ENCODE measurements around the gene RAP1GAP2. TPM values are rescaled to one million over a fixed set of nuclear protein-coding genes. Genes with fewer than 3 reads are reported as not detected.

RAP1GAP2 gene
- total and polyA plus RNA-seq, 7 experiments from 2014 or later, result 0.54 to 95.6 (median 2.6) TPM

DNA sequence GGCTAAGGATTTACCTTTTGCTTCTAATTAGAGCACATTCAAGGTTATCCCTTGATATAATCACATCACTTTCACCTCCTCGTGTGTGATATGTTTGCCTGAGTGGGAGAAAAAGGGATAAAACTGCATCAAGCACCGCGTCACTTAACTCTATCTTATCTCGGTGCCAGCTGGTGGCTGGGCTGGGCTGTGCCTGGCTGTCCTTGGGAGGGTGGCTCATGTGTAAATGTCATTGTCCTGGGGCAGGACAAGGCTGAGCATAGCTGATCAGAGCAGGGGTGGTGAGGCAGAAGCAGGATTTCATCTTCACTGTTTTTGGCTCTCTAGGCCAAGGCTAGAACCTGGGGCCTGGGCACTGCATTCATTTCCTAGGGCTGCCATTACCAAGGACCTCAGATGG lies 105.3 kb downstream of the RAP1GAP2 start:
- Histone ChIP-seq H3K36me3 (ENCODE audit: control insufficient read depth in 2 of 3, insufficient read depth in 3 of 3, low read length in 3 of 3) (peaks cover 0 to 16% (median 0%) of the 10 kb centered on the region in 3 experiments), H3K27ac (ENCODE audit: low read depth, low read length) (no peak overlapping the region), H3K9me3 (ENCODE audit: control insufficient read depth in 2 of 3, low read length in 3 of 3) (no peaks in the 10 kb centered on the region), H3K4me1 (ENCODE audit: control insufficient read depth in 2 of 2, insufficient read depth in 2 of 2, low read length in 2 of 2) (no peaks in the 10 kb centered on the region), H3K4me3 (ENCODE audit: low read length) (no peak overlapping the region), H3K27me3 (ENCODE audit: control insufficient read depth in 2 of 2, insufficient read depth in 2 of 2, low read length in 2 of 2) (no peaks in the 10 kb centered on the region)
- H3K27ac Mint-ChIP-seq, result no peak overlapping the region
- no peaks in the 10 kb centered on the region for H3K27me3 Mint-ChIP-seq
- no peaks in the 10 kb centered on the region for H3K9me3 Mint-ChIP-seq
- intact Hi-C loops (cut with micrococcal nuclease), result no loop called here
- no peak for DNase-seq
- ChIA-PET CTCF (no interaction called here), POLR2A (no interaction called here)
- no peak for ATAC-seq
- peaks cover 0 to 15% (median 5%) of the 10 kb centered on the region in 5 donors for H3K36me3 Mint-ChIP-seq
- H3K4me3 Mint-ChIP-seq, result no peak overlapping the region
- H3K4me1 Mint-ChIP-seq, result peaks cover 0 to 27% (median 0%) of the 10 kb centered on the region in 7 donors

DNA sequence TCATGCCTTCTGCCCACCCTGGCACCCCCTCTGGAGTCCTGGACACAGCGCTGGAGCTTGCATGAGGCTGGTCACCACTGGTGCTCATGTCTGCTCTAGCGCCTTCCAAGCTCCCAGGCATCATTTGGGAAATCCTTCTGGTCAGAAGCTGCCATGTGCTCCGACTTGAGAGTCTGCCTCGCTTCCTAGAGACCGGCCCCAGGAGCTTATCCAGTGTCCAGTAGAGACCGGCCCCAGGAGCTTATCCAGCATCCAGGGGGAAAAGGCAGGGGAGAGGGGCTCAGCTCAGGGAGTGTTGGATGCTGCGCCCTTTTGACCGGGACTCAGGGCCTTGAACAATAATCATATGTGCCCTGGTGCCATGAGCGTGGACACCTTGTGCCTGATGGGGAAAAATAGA lies 106.3 kb downstream of the RAP1GAP2 start:
- CTCF ChIA-PET, result no interaction called here
- intact Hi-C loops (cut with micrococcal nuclease), result no loop called here
- no peak for ATAC-seq

DNA sequence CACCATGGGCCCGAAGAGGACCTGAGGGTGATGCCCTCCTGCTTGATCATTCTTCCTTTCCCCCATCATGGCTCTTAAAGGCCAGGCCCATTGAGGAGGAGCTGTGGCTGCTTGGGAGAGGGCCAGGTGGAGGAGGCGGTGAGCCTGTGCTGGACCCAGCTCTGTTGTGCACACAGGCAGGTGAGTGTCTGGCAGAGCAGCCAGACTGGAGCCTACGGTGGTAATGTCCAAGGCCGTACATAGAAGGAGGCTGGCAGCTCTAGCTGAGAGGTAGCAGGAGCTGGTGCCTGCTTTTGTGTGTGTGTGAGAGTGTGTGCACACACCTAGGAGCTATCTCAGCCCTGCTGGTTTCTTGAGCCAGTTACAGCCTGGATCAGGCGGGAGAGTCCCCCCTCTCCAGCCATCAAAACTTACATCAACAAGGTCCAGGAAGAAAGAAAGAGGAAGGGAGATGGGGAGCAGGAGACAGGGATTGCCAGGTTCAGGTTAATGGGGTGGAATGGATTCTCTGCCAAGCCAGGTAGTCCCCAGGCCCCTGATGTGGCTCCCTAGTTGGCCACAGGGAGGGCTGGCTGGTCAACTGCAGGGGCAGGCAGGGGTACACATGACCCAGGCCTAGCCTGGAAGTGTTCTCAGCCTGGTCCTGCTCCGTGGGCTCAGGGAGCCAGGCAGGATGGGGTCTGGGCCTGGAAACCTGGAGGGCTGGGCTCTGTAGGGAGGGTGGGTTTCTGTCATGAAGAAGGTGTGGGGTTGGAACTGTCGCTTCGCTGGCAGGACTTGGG lies 107.1 kb downstream of the RAP1GAP2 start:
- no peaks in the 10 kb centered on the region for H3K27me3 Mint-ChIP-seq
- peak overlapping the region in 2 of 9 donors; percentile 21 to 60 for H3K27ac Mint-ChIP-seq
- peaks cover 0 to 32% (median 14%) of the 10 kb centered on the region in 5 donors for H3K36me3 Mint-ChIP-seq
- H3K4me1 Mint-ChIP-seq, result peaks cover 0 to 31% (median 0%) of the 10 kb centered on the region in 7 donors
- no peaks in the 10 kb centered on the region for H3K27me3 ChIP-seq (ENCODE audit: control insufficient read depth in 2 of 2, insufficient read depth in 2 of 2, low read length in 2 of 2)
- ATAC-seq (no peak), DNase-seq (no peak)
- H3K9me3 ChIP-seq (ENCODE audit: control insufficient read depth in 2 of 3, low read length in 3 of 3), result no peaks in the 10 kb centered on the region
- H3K4me3 Mint-ChIP-seq, result no peak overlapping the region
- H3K36me3 ChIP-seq (ENCODE audit: control insufficient read depth in 2 of 3, insufficient read depth in 3 of 3, low read length in 3 of 3), result peaks cover 0 to 32% (median 4%) of the 10 kb centered on the region in 3 experiments
- ChIA-PET CTCF (no interaction called here), POLR2A (no interaction called here)
- intact Hi-C loops (cut with micrococcal nuclease), result no loop called here
- H3K4me3 ChIP-seq (ENCODE audit: low read length), result no peak overlapping the region
- H3K27ac ChIP-seq (ENCODE audit: low read depth, low read length), result no peak overlapping the region
- H3K9me3 Mint-ChIP-seq, result peaks cover 0 to 1% (median 0%) of the 10 kb centered on the region in 11 donors
- H3K4me1 ChIP-seq (ENCODE audit: control insufficient read depth in 2 of 2, insufficient read depth in 2 of 2, low read length in 2 of 2), result no peaks in the 10 kb centered on the region

More for the DNA sequence above, 106.3 kb downstream of the RAP1GAP2 start:
- H3K36me3 Mint-ChIP-seq, result peaks cover 0 to 25% (median 14%) of the 10 kb centered on the region in 5 donors
- Histone ChIP-seq H3K27ac (ENCODE audit: low read depth, low read length) (no peak overlapping the region), H3K9me3 (ENCODE audit: control insufficient read depth in 2 of 3, low read length in 3 of 3) (no peaks in the 10 kb centered on the region), H3K36me3 (ENCODE audit: control insufficient read depth in 2 of 3, insufficient read depth in 3 of 3, low read length in 3 of 3) (peaks cover 0 to 26% (median 0%) of the 10 kb centered on the region in 3 experiments), H3K4me1 (ENCODE audit: control insufficient read depth in 2 of 2, insufficient read depth in 2 of 2, low read length in 2 of 2) (no peaks in the 10 kb centered on the region), H3K4me3 (ENCODE audit: low read length) (no peak overlapping the region), H3K27me3 (ENCODE audit: control insufficient read depth in 2 of 2, insufficient read depth in 2 of 2, low read length in 2 of 2) (no peaks in the 10 kb centered on the region)
- peaks cover 0 to 1% (median 0%) of the 10 kb centered on the region in 11 donors for H3K9me3 Mint-ChIP-seq
- no peaks in the 10 kb centered on the region for H3K27me3 Mint-ChIP-seq
- H3K27ac Mint-ChIP-seq, result no peak overlapping the region
- POLR2A ChIA-PET, result no interaction called here
- H3K4me1 Mint-ChIP-seq, result peaks cover 0 to 27% (median 0%) of the 10 kb centered on the region in 7 donors
- no peak for DNase-seq
- no peak overlapping the region for H3K4me3 Mint-ChIP-seq

DNA sequence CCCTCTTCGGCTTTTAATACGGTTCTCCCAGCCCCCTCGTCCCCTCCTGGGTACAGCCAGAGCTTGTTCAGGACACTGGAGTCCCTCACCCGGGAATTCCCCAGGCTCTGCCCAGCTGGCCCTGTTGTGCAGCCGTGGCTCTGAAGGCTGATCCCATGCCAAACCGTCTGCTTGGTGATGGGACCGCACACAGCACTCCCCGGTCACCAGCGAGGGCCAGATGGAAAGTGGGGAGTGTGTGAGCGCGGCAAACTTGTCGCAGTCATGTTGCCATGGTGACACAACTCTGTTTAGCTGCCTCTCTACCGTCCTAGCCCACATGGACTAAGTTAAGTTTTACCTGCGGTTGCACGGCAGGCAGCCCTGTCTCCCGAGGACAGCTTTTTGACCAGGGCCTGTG lies 107.9 kb downstream of the RAP1GAP2 start:
- Histone ChIP-seq H3K27ac (ENCODE audit: low read depth, low read length) (no peak overlapping the region), H3K4me1 (ENCODE audit: control insufficient read depth in 2 of 2, insufficient read depth in 2 of 2, low read length in 2 of 2) (no peaks in the 10 kb centered on the region), H3K9me3 (ENCODE audit: control insufficient read depth in 2 of 3, low read length in 3 of 3) (no peaks in the 10 kb centered on the region), H3K36me3 (ENCODE audit: control insufficient read depth in 2 of 3, insufficient read depth in 3 of 3, low read length in 3 of 3) (peaks cover 0 to 33% (median 4%) of the 10 kb centered on the region in 3 experiments), H3K27me3 (ENCODE audit: control insufficient read depth in 2 of 2, insufficient read depth in 2 of 2, low read length in 2 of 2) (no peaks in the 10 kb centered on the region), H3K4me3 (ENCODE audit: low read length) (no peak overlapping the region)
- no peak overlapping the region for H3K4me3 Mint-ChIP-seq
- ChIA-PET CTCF (no interaction called here), POLR2A (no interaction called here)
- H3K9me3 Mint-ChIP-seq, result peaks cover 0 to 1% (median 0%) of the 10 kb centered on the region in 11 donors
- DNase-seq (no peak), ATAC-seq (no peak)
- peaks cover 0 to 37% (median 14%) of the 10 kb centered on the region in 5 donors for H3K36me3 Mint-ChIP-seq
- H3K27ac Mint-ChIP-seq, result no peak overlapping the region
- intact Hi-C loops (cut with micrococcal nuclease), result no loop called here
- no peaks in the 10 kb centered on the region for H3K27me3 Mint-ChIP-seq
- peaks cover 0 to 31% (median under 1%) of the 10 kb centered on the region in 7 donors for H3K4me1 Mint-ChIP-seq

DNA sequence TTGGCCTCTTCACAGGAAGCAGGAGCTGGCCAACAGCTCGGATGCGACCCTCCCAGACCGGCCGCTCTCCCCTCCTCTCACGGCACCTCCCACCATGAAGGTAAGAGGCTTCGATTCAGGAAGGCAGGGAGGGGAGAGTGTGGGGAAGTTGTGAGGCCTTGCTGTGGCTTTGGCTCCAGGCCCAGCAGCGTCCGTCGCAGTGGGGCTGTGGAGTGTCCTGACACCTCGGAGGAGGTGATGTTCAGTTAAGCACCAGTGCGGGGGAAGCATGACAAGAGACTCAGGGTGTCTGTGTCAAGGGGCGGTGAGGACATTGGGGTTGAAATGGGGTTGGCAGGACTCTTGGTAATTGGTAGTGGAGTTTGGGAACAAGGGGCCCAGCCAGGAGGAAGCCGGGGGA lies 109.0 kb downstream of the RAP1GAP2 start:
- Histone ChIP-seq H3K9me3 (ENCODE audit: control insufficient read depth in 2 of 3, low read length in 3 of 3) (no peaks in the 10 kb centered on the region), H3K27ac (ENCODE audit: low read depth, low read length) (no peak overlapping the region), H3K36me3 (ENCODE audit: control insufficient read depth in 2 of 3, insufficient read depth in 3 of 3, low read length in 3 of 3) (peaks cover 0 to 37% (median 4%) of the 10 kb centered on the region in 3 experiments), H3K4me1 (ENCODE audit: control insufficient read depth in 2 of 2, insufficient read depth in 2 of 2, low read length in 2 of 2) (no peaks in the 10 kb centered on the region), H3K27me3 (ENCODE audit: control insufficient read depth in 2 of 2, insufficient read depth in 2 of 2, low read length in 2 of 2) (no peaks in the 10 kb centered on the region), H3K4me3 (ENCODE audit: low read length) (no peak overlapping the region)
- Mint-ChIP-seq H3K27me3 (no peaks in the 10 kb centered on the region), H3K9me3 (peaks cover 0 to 1% (median 0%) of the 10 kb centered on the region in 11 donors), H3K4me3 (peak overlapping the region in 1 of 10 donors; percentile 40), H3K27ac (no peak overlapping the region), H3K36me3 (peaks cover 0 to 46% (median 14%) of the 10 kb centered on the region in 5 donors), H3K4me1 (peaks cover 0 to 37% (median 3%) of the 10 kb centered on the region in 7 donors)
- intact Hi-C loops (cut with micrococcal nuclease), result no loop called here
- POLR2A ChIA-PET, result no interaction called here
- CTCF ChIA-PET, result no interaction called here
- ATAC-seq (peak; percentile 61), DNase-seq (no peak)

DNA sequence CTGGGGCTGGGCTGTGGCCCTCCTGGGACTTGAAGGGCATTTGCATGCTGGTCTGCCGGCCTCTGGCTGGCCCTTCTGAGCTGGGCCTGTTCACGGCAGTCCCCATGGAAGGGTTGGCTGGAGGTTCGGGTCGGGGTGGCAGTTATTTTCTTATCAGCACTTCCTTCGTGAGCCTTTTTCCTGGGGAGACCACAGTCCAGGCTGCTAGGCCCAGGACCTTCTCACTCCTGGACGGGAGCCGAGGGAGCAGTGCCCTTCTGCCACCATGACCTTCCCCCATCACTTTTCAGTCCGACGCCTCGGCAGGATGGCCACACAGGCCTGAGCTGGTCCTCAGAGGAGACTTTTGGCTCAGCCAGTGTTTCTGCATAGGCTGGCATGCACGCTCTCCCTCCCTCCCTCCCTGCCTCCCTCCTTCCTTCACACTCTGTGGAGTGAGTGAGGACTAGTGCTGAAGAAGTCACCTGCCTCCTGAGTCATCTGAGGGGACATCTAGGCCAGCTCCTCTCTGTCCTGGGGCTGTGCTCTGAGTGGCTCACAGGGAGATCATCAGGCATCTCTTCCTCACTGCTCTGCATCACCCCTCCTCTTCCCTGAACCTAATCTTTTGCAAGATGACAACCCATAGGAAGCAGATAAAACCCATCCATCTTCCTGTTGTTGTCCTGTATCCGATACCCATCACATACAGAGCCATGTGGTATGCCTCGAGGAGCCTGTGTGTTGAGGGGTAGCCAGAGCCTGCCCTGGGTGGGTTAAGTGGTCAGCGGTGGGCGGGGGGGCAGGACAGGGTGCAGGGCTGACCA lies 109.7 kb downstream of the RAP1GAP2 start:
- no peaks in the 10 kb centered on the region for H3K4me1 ChIP-seq (ENCODE audit: control insufficient read depth in 2 of 2, insufficient read depth in 2 of 2, low read length in 2 of 2)
- H3K27ac ChIP-seq (ENCODE audit: low read depth, low read length), result no peak overlapping the region

More for the DNA sequence above, 109.7 kb downstream of the RAP1GAP2 start:
- no peaks in the 10 kb centered on the region for H3K9me3 ChIP-seq (ENCODE audit: control insufficient read depth in 2 of 3, low read length in 3 of 3)
- Mint-ChIP-seq H3K4me1 (peaks cover 0 to 37% (median 3%) of the 10 kb centered on the region in 7 donors), H3K27ac (no peak overlapping the region), H3K4me3 (no peak overlapping the region), H3K27me3 (no peaks in the 10 kb centered on the region), H3K9me3 (peaks cover 0 to 1% (median 0%) of the 10 kb centered on the region in 11 donors), H3K36me3 (peaks cover 0 to 46% (median 14%) of the 10 kb centered on the region in 5 donors)
- intact Hi-C loops (cut with micrococcal nuclease), result no loop called here
- no peak overlapping the region for H3K4me3 ChIP-seq (ENCODE audit: low read length)
- POLR2A ChIA-PET, result no interaction called here
- peaks cover 0 to 37% (median 4%) of the 10 kb centered on the region in 3 experiments for H3K36me3 ChIP-seq (ENCODE audit: control insufficient read depth in 2 of 3, insufficient read depth in 3 of 3, low read length in 3 of 3)
- DNase-seq (no peak), ATAC-seq (no peak)
- CTCF ChIA-PET, result no interaction called here
- H3K27me3 ChIP-seq (ENCODE audit: control insufficient read depth in 2 of 2, insufficient read depth in 2 of 2, low read length in 2 of 2), result no peaks in the 10 kb centered on the region
